Erythroblast (primary cell): ENCODE measurements around the gene CLDN5.

Source experiments
- DNase-seq, 2 experiments: peaks; one replicate each; lab custom pipeline; 2025; lab: John Stamatoyannopoulos, UW
- GATA1 ChIP-seq: IDR thresholded peaks from 2 replicates; pipeline ENCODE4 v1.6.1; 2011; ENCODE audit warnings: low read depth, mild to moderate bottlenecking, control low read depth, low read length, moderate library complexity
- POLR2A ChIP-seq: IDR thresholded peaks from 2 replicates; pipeline ENCODE4 v1.6.1; 2011; ENCODE audit warnings: mild to moderate bottlenecking, low read length

The CLDN5 gene

GRCh38 chr22:19482297-19482696, 41.9 kb downstream of the CLDN5 start:
- TF ChIP-seq GATA1 (no peak), POLR2A (no peak)
- no peak for DNase-seq

GRCh38 chr22:19480789-19481188, 43.4 kb downstream of the CLDN5 start:
- TF ChIP-seq POLR2A, result no peak
- TF ChIP-seq GATA1, result no peak
- DNase-seq, result peak; percentile 22 to 45

GRCh38 chr22:19480173-19480568, 44.0 kb downstream of the CLDN5 start:
- peak in 1 of 2 experiments; percentile 62 for DNase-seq
- no peak for TF ChIP-seq POLR2A

- TF ChIP-seq POLR2A (peak; percentile 67), GATA1 (no peak)
Measured at GRCh38 chr22:19479355-19480172, 44.6 kb downstream of the CLDN5 start, which contains the start of gene CDC45. TSS of gene CDC45 (plus strand) at chr22:19479920. CDS start at chr22:19479969, 49 bp downstream.

GRCh38 chr22:19478901-19479354, 45.3 kb downstream of the CLDN5 start, which contains the start of gene UFD1:
TSS of gene UFD1 (minus strand) at chr22:19479193. CDS start at chr22:19479085, 108 bp downstream.
- TF ChIP-seq GATA1 (no peak), POLR2A (no peak)
- peak; percentile 89 to 94 for DNase-seq

More at GRCh38 chr22:19479355-19480172, 44.6 kb downstream of the CLDN5 start, which contains the start of gene CDC45:
- peak; percentile 98 for DNase-seq

- peak; percentile 63 to 75 for DNase-seq
- no peak for TF ChIP-seq POLR2A
- no peak for TF ChIP-seq GATA1
Measured at GRCh38 chr22:19478045-19478900, 45.9 kb downstream of the CLDN5 start.

GRCh38 chr22:19477321-19478044, 46.7 kb downstream of the CLDN5 start:
- TF ChIP-seq GATA1, result no peak
- no peak for TF ChIP-seq POLR2A
- peak; percentile 27 to 55 for DNase-seq

GRCh38 chr22:19476023-19476422, 48.2 kb downstream of the CLDN5 start:
- no peak for TF ChIP-seq POLR2A
- TF ChIP-seq GATA1, result no peak
- DNase-seq, result no peak

- TF ChIP-seq GATA1 (no peak), POLR2A (no peak)
- peak in 1 of 2 experiments; percentile 16 for DNase-seq
Measured at GRCh38 chr22:19473578-19473977, 50.6 kb downstream of the CLDN5 start.
